Glutamatergic neuron (in vitro differentiated cells): Measurements from ENCODE around the gene KCNMA1. TPM values are rescaled to one million over a fixed set of nuclear protein-coding genes. Genes with fewer than 3 reads are reported as not detected.

Source experiments
- DNase-seq: peaks from one replicate; pipeline ENCODE4 v3.0.0; 2022
- H3K27ac Mint-ChIP-seq: one replicate; pipeline ENCODE4 v1.8.0; 2020; ENCODE audit warnings: mild to moderate bottlenecking, mixed read lengths, inconsistent platforms; ENCODE audit not compliant: unreplicated experiment
- H3K27me3 Mint-ChIP-seq: one replicate; pipeline ENCODE4 v1.8.0; 2020; ENCODE audit warnings: mild to moderate bottlenecking, moderate library complexity, mixed read lengths, inconsistent platforms; ENCODE audit not compliant: unreplicated experiment
- H3K36me3 Mint-ChIP-seq: one replicate; pipeline ENCODE4 v1.8.0; 2020; ENCODE audit warnings: mild to moderate bottlenecking, mixed read lengths, inconsistent platforms; ENCODE audit not compliant: unreplicated experiment
- H3K4me1 Mint-ChIP-seq: one replicate; pipeline ENCODE4 v1.8.0; 2020; ENCODE audit warnings: mild to moderate bottlenecking, low read depth, mixed read lengths, inconsistent platforms; ENCODE audit not compliant: unreplicated experiment
- H3K4me3 Mint-ChIP-seq: one replicate; pipeline ENCODE4 v1.8.0; 2020; ENCODE audit warnings: mild to moderate bottlenecking, mixed read lengths, inconsistent platforms; ENCODE audit not compliant: unreplicated experiment
- H3K9me3 Mint-ChIP-seq: one replicate; pipeline ENCODE4 v1.8.0; 2020; ENCODE audit warnings: mild to moderate bottlenecking, moderate library complexity, mixed read lengths, inconsistent platforms; ENCODE audit not compliant: unreplicated experiment
- total RNA-seq: library from RNA; stranded (reverse); fragmentation: NEBNext Ultra II Directional; extraction: Animal tissue kit (Norgen Biotek cat#: 25700); gene quantifications from one replicate; pipeline ENCODE4 v1.2.1, GENCODE V29; 2021; ENCODE audit not compliant: unreplicated experiment
- TF ChIP-seq, protein P1 (sequence below): fragments of 200-600 bp; sonication (generic); IDR thresholded peaks from one replicate; pipeline ENCODE4 v1.5.0; 2021; ENCODE audit not compliant: partially characterized antibody, unreplicated experiment

Gene KCNMA1
- total RNA-seq, 1 donor from 2014 or later: 3.2 TPM

DNA sequence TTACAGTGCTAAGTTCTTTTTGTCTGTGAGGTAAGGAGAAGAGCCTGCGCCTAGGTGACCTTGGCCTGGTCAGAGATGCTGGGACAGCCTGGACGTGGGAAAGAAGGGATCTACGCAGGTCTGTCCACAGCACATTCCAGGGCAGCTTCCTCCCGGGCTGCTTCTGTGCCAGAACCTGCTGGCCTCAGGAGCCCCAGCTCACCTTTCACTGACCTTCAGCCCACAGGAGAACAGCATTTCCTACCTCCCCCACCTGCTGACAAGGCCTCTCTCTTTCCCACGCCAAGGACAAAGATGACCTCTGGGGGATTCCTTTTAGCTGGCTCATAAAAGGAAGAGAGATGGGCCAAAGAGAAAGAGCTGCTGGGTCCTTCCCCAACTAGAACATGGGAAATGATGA is 260.6 kb downstream of the KCNMA1 start:
- H3K4me3 Mint-ChIP-seq: no peak overlapping the region
- H3K9me3 Mint-ChIP-seq: no peaks in the 10 kb centered on the region
- TF ChIP-seq, protein P1, sequence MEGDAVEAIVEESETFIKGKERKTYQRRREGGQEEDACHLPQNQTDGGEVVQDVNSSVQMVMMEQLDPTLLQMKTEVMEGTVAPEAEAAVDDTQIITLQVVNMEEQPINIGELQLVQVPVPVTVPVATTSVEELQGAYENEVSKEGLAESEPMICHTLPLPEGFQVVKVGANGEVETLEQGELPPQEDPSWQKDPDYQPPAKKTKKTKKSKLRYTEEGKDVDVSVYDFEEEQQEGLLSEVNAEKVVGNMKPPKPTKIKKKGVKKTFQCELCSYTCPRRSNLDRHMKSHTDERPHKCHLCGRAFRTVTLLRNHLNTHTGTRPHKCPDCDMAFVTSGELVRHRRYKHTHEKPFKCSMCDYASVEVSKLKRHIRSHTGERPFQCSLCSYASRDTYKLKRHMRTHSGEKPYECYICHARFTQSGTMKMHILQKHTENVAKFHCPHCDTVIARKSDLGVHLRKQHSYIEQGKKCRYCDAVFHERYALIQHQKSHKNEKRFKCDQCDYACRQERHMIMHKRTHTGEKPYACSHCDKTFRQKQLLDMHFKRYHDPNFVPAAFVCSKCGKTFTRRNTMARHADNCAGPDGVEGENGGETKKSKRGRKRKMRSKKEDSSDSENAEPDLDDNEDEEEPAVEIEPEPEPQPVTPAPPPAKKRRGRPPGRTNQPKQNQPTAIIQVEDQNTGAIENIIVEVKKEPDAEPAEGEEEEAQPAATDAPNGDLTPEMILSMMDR: no peak
- H3K27ac Mint-ChIP-seq: no peak overlapping the region
- no peaks in the 10 kb centered on the region for H3K4me1 Mint-ChIP-seq
- DNase-seq: no peak
- no peaks in the 10 kb centered on the region for H3K36me3 Mint-ChIP-seq
- peaks cover 3% of the 10 kb centered on the region for H3K27me3 Mint-ChIP-seq

DNA sequence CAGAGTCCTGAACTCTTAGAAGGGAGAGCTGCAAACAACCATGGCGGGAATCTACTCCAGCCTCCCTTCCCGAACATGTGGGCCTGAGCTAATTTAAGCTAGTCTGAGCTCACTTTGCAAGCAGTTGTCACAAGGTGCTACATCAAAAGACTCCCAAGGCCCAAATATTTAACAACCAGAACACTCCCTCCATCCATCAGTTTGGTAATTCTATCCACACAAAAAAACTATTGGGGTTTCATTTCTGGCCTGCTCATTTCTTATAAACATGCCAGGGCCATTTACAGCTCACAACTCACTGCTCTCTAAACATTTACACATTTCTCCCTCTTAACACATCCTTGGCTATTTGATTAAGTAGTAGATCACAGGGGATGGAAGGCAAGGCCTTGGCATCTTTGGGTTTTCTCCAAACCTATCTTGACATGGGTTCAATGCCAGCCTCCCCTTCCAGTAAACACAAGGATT is 263.4 kb downstream of the KCNMA1 start:
- TF ChIP-seq, protein P1: no peak
- peaks cover 1% of the 10 kb centered on the region for H3K9me3 Mint-ChIP-seq

DNA sequence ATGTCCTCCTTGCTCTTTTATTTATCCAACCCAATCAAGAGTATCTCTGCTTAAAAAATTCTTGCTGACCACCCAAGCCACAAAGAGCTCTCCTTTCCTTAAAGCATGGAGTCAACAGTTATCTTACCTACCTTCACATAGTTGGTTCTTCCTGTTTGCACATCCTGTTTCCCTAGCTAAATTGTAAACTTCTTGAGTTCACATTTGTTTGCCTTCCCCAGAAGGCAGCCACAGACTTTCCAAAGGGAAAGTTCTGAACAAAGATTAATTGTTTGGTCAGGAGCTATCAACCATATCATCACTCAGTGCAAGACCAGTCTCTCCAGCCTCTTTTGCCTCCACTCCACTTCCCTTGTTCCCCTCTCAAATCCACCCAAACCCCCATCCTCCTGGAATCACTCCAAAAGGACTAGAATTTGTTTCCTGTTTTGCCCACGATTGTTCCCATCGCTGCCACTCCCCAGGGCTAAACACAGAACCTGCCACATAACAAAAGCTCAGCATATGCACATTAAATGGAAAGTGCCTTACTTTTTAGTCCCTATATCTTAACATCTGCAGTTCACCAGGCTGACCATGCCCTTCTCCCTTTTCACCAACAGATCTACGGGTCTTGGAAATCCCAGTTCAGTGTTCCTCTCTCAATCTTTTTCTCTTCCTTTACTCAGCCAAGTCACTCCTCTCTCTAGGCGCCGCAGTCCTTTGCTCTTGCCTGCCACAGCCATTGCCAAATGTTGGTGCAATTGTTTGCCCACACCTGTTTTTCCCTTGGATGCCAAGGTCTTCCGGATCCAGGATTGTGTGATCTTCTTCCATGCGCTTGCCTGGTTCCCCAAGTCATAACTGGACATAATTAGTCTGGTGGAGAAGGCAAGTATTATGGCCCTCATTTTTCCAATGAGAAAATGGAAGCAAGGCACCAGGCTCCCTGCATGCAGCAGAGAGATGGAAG is 265.5 kb downstream of the KCNMA1 start:
- Mint-ChIP-seq H3K4me3 (no peak overlapping the region), H3K9me3 (peaks cover 1% of the 10 kb centered on the region), H3K27ac (no peak overlapping the region), H3K27me3 (peaks cover 8% of the 10 kb centered on the region), H3K4me1 (no peaks in the 10 kb centered on the region), H3K36me3 (peaks cover 9% of the 10 kb centered on the region)
- no peak for DNase-seq
- TF ChIP-seq, protein P1: no peak

More for the DNA sequence above, 263.4 kb downstream of the KCNMA1 start:
- Mint-ChIP-seq H3K27me3 (peaks cover 8% of the 10 kb centered on the region), H3K27ac (no peak overlapping the region), H3K36me3 (no peaks in the 10 kb centered on the region), H3K4me1 (no peaks in the 10 kb centered on the region), H3K4me3 (no peak overlapping the region)
- no peak for DNase-seq

GRCh38 chr10:77371421-77371820 is 266.2 kb downstream of the KCNMA1 start:
- Mint-ChIP-seq H3K4me3 (no peak overlapping the region), H3K9me3 (peaks cover 1% of the 10 kb centered on the region), H3K36me3 (peaks cover 9% of the 10 kb centered on the region), H3K27me3 (peaks cover 8% of the 10 kb centered on the region), H3K27ac (no peak overlapping the region), H3K4me1 (no peaks in the 10 kb centered on the region)
- no peak for DNase-seq
- TF ChIP-seq, protein P1: no peak

DNA sequence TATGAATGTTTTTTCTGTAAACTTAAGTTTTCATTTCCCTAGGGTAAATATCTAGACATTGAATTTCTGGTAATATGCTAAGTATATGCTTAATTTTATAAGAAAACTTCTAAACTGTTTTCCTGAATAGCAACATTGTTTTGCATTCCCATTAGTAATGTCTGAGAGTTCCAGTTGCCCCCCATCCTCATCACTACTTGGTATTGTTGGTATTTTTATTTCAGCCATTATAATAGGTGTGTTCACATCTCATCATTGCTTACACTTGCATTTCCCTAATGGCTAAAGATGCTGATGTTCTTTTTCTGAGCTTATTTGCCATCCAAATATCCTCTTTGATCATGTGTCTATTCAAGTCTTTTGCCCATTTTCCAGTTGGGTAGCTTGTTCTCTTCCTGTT is 269.6 kb downstream of the KCNMA1 start:
- Mint-ChIP-seq H3K9me3 (peaks cover 1% of the 10 kb centered on the region), H3K36me3 (peaks cover 9% of the 10 kb centered on the region), H3K4me1 (no peaks in the 10 kb centered on the region), H3K27ac (no peak overlapping the region), H3K4me3 (no peak overlapping the region), H3K27me3 (peaks cover 9% of the 10 kb centered on the region)
- no peak for DNase-seq
- TF ChIP-seq, protein P1: no peak
